ENCODE results near the gene ADCK1.

Gene ADCK1

DNA sequence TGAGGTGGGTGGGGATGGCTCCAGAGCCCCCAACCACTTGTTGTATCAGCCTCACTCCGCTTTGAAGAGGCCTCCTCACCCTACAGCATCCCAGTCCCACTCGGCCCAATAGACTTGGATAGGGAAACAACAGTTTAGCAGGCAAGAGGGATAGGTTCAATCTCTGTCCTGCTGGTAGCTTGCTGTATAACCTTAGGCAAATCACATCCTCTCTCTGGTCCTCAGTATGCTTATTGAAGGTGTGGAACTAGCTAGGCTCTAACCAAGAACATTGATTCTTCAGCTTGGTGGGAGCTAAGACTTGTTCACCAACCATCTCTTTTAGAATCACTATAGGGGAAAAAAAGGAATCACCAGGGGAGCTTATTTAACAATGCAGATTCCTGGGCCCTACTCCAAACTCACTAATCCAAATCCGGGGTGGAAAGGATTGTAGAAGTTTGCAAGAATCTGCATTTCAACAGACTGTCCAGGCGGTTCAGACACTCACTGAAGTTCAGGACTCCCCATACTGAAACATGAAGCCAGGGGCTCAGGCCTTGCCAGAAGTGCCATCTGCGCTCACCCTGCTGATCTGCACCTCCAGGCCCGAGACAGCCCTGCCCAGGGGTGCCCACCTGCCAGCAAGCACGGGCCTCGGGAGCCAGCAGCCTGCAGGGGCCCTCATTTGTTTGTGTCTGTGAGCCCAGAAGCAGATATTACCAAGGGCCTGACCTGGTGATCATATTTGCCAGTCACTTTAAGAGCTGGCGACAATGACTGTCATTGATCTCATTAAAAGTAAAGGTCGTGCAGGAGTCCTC is 113.0 kb downstream of the ADCK1 start:
- TF ChIP-seq RAD21 (IDR thresholded peaks at IDR 0.05; ENCODE audit: low read depth) (no peak), EGR1 (IDR thresholded peaks at IDR 0.05) (no peak), TAF1 (IDR thresholded peaks at IDR 0.05; ENCODE audit: low read depth) (no peak), TEAD4 (IDR thresholded peaks at IDR 0.05) (no peak), NFIC (IDR thresholded peaks at IDR 0.05) (no peak), TCF12 (IDR thresholded peaks at IDR 0.05; ENCODE audit: low read depth) (no peak), CREB1 (IDR thresholded peaks at IDR 0.05; ENCODE audit: low read depth) (no peak), ZBTB7A (IDR thresholded peaks at IDR 0.05; ENCODE audit: low read depth) (no peak), CEBPB (IDR thresholded peaks at IDR 0.05) (no peak), EP300 (IDR thresholded peaks at IDR 0.05; ENCODE audit: borderline replicate concordance) (no peak), YY1 (IDR thresholded peaks at IDR 0.05; ENCODE audit: low read depth) (no peak), FOXM1 (IDR thresholded peaks at IDR 0.05; ENCODE audit: borderline replicate concordance, low read depth) (no peak)
- TF ChIP-seq, protein P1, sequence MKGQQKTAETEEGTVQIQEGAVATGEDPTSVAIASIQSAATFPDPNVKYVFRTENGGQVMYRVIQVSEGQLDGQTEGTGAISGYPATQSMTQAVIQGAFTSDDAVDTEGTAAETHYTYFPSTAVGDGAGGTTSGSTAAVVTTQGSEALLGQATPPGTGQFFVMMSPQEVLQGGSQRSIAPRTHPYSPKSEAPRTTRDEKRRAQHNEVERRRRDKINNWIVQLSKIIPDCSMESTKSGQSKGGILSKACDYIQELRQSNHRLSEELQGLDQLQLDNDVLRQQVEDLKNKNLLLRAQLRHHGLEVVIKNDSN (IDR thresholded peaks at IDR 0.05), result no peak
- TF ChIP-seq, protein P2, sequence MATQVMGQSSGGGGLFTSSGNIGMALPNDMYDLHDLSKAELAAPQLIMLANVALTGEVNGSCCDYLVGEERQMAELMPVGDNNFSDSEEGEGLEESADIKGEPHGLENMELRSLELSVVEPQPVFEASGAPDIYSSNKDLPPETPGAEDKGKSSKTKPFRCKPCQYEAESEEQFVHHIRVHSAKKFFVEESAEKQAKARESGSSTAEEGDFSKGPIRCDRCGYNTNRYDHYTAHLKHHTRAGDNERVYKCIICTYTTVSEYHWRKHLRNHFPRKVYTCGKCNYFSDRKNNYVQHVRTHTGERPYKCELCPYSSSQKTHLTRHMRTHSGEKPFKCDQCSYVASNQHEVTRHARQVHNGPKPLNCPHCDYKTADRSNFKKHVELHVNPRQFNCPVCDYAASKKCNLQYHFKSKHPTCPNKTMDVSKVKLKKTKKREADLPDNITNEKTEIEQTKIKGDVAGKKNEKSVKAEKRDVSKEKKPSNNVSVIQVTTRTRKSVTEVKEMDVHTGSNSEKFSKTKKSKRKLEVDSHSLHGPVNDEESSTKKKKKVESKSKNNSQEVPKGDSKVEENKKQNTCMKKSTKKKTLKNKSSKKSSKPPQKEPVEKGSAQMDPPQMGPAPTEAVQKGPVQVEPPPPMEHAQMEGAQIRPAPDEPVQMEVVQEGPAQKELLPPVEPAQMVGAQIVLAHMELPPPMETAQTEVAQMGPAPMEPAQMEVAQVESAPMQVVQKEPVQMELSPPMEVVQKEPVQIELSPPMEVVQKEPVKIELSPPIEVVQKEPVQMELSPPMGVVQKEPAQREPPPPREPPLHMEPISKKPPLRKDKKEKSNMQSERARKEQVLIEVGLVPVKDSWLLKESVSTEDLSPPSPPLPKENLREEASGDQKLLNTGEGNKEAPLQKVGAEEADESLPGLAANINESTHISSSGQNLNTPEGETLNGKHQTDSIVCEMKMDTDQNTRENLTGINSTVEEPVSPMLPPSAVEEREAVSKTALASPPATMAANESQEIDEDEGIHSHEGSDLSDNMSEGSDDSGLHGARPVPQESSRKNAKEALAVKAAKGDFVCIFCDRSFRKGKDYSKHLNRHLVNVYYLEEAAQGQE (IDR thresholded peaks at IDR 0.05; ENCODE audit: low read depth), result no peak
- TF ChIP-seq, protein P3, sequence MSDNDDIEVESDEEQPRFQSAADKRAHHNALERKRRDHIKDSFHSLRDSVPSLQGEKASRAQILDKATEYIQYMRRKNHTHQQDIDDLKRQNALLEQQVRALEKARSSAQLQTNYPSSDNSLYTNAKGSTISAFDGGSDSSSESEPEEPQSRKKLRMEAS (IDR thresholded peaks at IDR 0.05), result no peak

DNA sequence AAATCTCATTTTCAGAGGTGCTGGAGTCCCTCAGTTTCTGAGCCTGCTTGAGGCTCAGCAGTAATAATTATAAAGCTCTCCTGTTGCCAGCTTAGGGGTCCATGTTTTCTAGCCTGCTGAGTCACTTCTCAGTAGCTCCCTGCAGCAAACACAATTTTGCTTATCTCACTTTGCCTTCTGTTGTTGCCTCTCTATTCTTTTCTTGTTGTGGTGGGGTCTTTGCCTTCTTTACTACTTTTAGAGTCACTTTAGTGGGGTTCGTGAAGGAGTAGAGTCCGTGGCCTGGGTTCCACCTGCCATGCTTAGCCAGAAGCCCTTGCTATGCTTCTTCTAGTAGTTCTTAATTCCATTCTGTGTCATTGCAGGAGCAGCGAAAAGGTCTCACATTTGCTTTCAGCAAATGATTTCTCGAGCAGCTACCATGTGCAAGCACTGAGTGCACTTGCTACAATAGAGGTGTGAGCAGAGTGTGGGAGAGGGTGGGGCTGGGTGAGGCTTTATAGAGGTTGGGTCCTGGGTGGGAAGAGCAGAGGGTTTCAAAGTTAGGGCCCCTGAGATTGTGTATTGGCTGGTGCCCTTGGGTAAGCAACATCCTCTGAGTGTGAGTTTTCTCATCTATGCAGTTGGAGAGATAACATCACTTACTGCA is 114.3 kb downstream of the ADCK1 start:
- TF ChIP-seq CREB1 (IDR thresholded peaks at IDR 0.05; ENCODE audit: low read depth) (no peak), EGR1 (IDR thresholded peaks at IDR 0.05) (no peak), TCF12 (IDR thresholded peaks at IDR 0.05; ENCODE audit: low read depth) (no peak), TEAD4 (IDR thresholded peaks at IDR 0.05) (no peak)
- TF ChIP-seq, protein P3 (IDR thresholded peaks at IDR 0.05), result no peak

DNA sequence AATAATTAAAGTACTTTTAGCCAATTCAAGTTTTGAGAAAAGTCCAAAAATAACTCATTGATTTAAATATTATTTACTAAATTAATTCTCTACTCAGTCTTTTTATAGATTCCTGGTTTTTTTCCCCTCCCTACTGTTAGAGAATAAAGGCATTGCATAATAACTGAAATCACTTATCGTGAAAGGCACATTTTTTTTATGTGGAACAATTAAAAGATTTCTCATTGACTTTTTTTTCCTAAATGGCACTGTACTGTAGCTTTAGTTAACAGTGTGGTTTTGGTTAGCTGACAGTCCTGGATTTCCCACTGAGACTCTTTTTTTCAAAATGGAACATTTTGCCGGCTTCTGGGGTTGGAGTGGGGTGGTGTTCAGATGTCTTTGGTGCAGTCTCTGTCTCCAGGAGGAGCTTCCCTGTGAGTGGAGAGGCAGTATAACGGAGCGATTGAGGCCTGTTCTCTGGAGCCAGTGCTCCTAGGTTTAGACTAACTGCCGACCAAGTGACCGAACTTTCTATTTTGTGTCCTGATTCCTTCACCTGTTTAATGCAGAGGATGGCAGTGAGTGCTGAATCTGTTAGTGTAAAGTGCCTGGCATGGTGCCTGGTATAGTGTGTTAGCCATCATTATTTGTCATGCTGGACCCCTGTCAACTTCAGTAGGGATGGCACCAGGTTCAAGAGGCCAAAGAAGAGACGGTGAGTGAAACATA is 117.7 kb downstream of the ADCK1 start:
- TF ChIP-seq ZBTB7A (IDR thresholded peaks at IDR 0.05; ENCODE audit: low read depth), result no peak
- TF ChIP-seq, protein P1 (IDR thresholded peaks at IDR 0.05), result no peak
- no peak for TF ChIP-seq FOXM1 (IDR thresholded peaks at IDR 0.05; ENCODE audit: borderline replicate concordance, low read depth)
- TF ChIP-seq CREB1 (IDR thresholded peaks at IDR 0.05; ENCODE audit: low read depth), result no peak
- TF ChIP-seq TCF12 (IDR thresholded peaks at IDR 0.05; ENCODE audit: low read depth), result no peak
- TF ChIP-seq TAF1 (IDR thresholded peaks at IDR 0.05; ENCODE audit: low read depth), result no peak
- no peak for TF ChIP-seq CEBPB (IDR thresholded peaks at IDR 0.05)
- TF ChIP-seq EP300 (IDR thresholded peaks at IDR 0.05; ENCODE audit: borderline replicate concordance), result no peak
- TF ChIP-seq EGR1 (IDR thresholded peaks at IDR 0.05), result no peak
- no peak for TF ChIP-seq RAD21 (IDR thresholded peaks at IDR 0.05; ENCODE audit: low read depth)
- TF ChIP-seq, protein P3 (IDR thresholded peaks at IDR 0.05), result no peak
- no peak for TF ChIP-seq YY1 (IDR thresholded peaks at IDR 0.05; ENCODE audit: low read depth)
- no peak for TF ChIP-seq TEAD4 (IDR thresholded peaks at IDR 0.05)

DNA sequence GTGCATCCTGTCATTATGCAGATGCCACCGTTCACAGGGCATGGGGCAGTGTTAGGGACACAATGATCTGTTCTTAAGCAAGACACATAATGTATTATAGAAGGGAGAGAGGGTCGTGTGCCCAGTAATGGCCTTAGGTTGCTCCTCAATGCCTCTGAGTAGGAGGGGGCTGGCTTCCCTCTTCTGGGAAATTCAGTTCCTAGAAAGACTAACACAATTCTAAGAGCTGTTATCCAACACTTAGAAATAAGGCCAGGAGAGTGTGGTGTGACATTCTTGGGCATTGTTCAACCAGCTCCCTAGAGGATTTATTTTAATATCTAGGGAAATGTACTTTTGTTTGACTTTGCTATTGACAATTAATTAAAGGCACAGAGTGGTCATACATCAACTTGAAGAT is 118.5 kb downstream of the ADCK1 start:
- TF ChIP-seq ZBTB7A (IDR thresholded peaks at IDR 0.05; ENCODE audit: low read depth), result no peak
- TF ChIP-seq, protein P3 (IDR thresholded peaks at IDR 0.05), result no peak
- no peak for TF ChIP-seq YY1 (IDR thresholded peaks at IDR 0.05; ENCODE audit: low read depth)
- no peak for TF ChIP-seq TAF1 (IDR thresholded peaks at IDR 0.05; ENCODE audit: low read depth)
- TF ChIP-seq EGR1 (IDR thresholded peaks at IDR 0.05), result no peak
- TF ChIP-seq CEBPB (IDR thresholded peaks at IDR 0.05), result no peak

DNA sequence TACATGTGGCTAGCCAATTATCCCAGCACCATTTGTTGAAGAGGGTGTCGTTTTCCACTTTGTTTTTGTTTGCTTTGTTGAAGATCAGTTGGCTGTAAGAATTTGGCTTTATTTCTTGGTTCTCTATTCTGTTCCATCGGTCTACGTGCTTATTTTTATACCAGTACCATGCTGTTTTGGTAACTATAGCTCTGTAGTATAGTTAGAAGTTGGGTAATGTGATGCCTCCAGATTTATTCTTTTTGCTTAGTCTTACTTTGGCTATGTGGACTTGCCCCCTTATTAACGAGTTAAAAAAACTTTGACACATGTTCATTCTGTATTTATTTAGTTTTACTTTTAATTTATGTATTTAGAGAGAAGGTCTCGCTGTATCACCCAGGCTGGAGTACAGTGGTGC is 120.4 kb downstream of the ADCK1 start:
- no peak for TF ChIP-seq ZBTB7A (IDR thresholded peaks at IDR 0.05; ENCODE audit: low read depth)
- TF ChIP-seq TAF1 (IDR thresholded peaks at IDR 0.05; ENCODE audit: low read depth), result no peak
- no peak for TF ChIP-seq CEBPB (IDR thresholded peaks at IDR 0.05)
- TF ChIP-seq FOXM1 (IDR thresholded peaks at IDR 0.05; ENCODE audit: borderline replicate concordance, low read depth), result no peak
- no peak for TF ChIP-seq EP300 (IDR thresholded peaks at IDR 0.05; ENCODE audit: borderline replicate concordance)
- no peak for TF ChIP-seq YY1 (IDR thresholded peaks at IDR 0.05; ENCODE audit: low read depth)
- TF ChIP-seq, protein P2 (IDR thresholded peaks at IDR 0.05; ENCODE audit: low read depth), result no peak
- TF ChIP-seq NFIC (IDR thresholded peaks at IDR 0.05), result no peak
- TF ChIP-seq, protein P1 (IDR thresholded peaks at IDR 0.05), result no peak
- no peak for TF ChIP-seq RAD21 (IDR thresholded peaks at IDR 0.05; ENCODE audit: low read depth)
- TF ChIP-seq CREB1 (IDR thresholded peaks at IDR 0.05; ENCODE audit: low read depth), result no peak
- TF ChIP-seq TCF12 (IDR thresholded peaks at IDR 0.05; ENCODE audit: low read depth), result no peak
- no peak for TF ChIP-seq EGR1 (IDR thresholded peaks at IDR 0.05)
- TF ChIP-seq, protein P3 (IDR thresholded peaks at IDR 0.05), result no peak
- TF ChIP-seq TEAD4 (IDR thresholded peaks at IDR 0.05), result no peak
